Activated CD4-positive, alpha-beta T cell treated with anti-CD3 and anti-CD28 coated beads for 48 hours (primary cell): ENCODE data around the gene CPZ.

Experiments
- DNase-seq: peaks from one replicate; pipeline ENCODE4 v3.0.0-alpha.2; 2020

Gene CPZ

GRCh38 chr4:8581094-8581861 is 11.3 kb upstream of the CPZ start:
- DNase-seq: no peak

GRCh38 chr4:8582016-8582415 is 10.5 kb upstream of the CPZ start:
- no peak for DNase-seq

- no peak for DNase-seq
Observed at GRCh38 chr4:8582436-8582835, 10.1 kb upstream of the CPZ start.

GRCh38 chr4:8582941-8583654 is 9.5 kb upstream of the CPZ start:
- DNase-seq: no peak

GRCh38 chr4:8583655-8584025 is 8.9 kb upstream of the CPZ start:
- DNase-seq: no peak

GRCh38 chr4:8585186-8585585 is 7.4 kb upstream of the CPZ start:
- DNase-seq: no peak

- no peak for DNase-seq
Observed at GRCh38 chr4:8585721-8586212, 6.8 kb upstream of the CPZ start.

GRCh38 chr4:8586246-8586645 is 6.3 kb upstream of the CPZ start:
- no peak for DNase-seq

GRCh38 chr4:8586671-8587468 is 5.7 kb upstream of the CPZ start:
- DNase-seq: no peak

- no peak for DNase-seq
Observed at GRCh38 chr4:8587469-8588195, 4.9 kb upstream of the CPZ start.

GRCh38 chr4:8588196-8588470 is 4.4 kb upstream of the CPZ start:
- no peak for DNase-seq

GRCh38 chr4:8589336-8589735 is 3.2 kb upstream of the CPZ start:
- DNase-seq: no peak

GRCh38 chr4:8589823-8590545 is 2.6 kb upstream of the CPZ start:
- DNase-seq: no peak

GRCh38 chr4:8590546-8590880 is 2.1 kb upstream of the CPZ start:
- no peak for DNase-seq

- no peak for DNase-seq
Observed at GRCh38 chr4:8591114-8591513, 1.5 kb upstream of the CPZ start.

GRCh38 chr4:8591626-8592365 is 769 bp upstream of the CPZ start:
- no peak for DNase-seq

GRCh38 chr4:8593264-8594096 is 915 bp downstream of the CPZ start:
- no peak for DNase-seq

GRCh38 chr4:8594097-8595038 is 1.8 kb downstream of the CPZ start:
- peak; percentile 32 for DNase-seq

- no peak for DNase-seq
Observed at GRCh38 chr4:8595237-8596087, 2.9 kb downstream of the CPZ start.
